Measurements from ENCODE around the gene WDR93. TPM values are rescaled to one million over a fixed set of nuclear protein-coding genes. Genes with fewer than 3 reads are reported as not detected.
"Not testable (repeated sequence)": the region's sequence is repeated elsewhere in the genome, so short reads cannot be mapped to it uniquely, and the experiment has no call there.

Gene WDR93
- total and polyA plus RNA-seq, 2 experiments from 2014 or later = 0.13 TPM; not detected in 1

DNA sequence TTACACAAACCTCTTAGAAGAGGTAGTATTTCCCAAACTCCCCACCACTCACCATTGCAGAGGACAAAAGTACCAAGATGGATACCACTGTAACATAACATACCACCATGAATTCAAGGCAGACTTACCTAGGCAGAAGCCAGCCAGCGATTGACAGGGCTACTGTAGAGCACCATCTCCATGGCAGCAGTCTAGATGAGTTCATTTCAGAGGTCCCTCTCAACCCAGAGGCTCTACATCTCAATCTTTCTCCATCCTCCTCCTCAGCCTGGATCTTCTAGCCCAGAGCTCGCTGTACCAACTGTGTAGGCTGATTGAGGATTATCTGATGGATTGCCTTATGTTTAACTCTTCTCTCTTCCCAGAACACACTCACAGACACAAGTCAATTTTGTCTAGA is 9.5 kb upstream of the WDR93 start:
- Histone ChIP-seq H3K9me2 (replicated peaks; ENCODE audit: insufficient read depth) (no peaks in the 10 kb centered on the region), H3K27me3 (no peaks in the 10 kb centered on the region), H3K4me3 (no peak overlapping the region), H2AFZ (no peak overlapping the region), H3K4me1 (ENCODE audit: insufficient read depth) (no peaks in the 10 kb centered on the region), H3K4me2 (no peak overlapping the region), H4K20me1 (ENCODE audit: insufficient read depth, poor library complexity, severe bottlenecking) (no peaks in the 10 kb centered on the region), H3K27ac (peak overlapping the region; percentile 51), H3K36me3 (replicated peaks; ENCODE audit: insufficient read depth, low read depth) (no peaks in the 10 kb centered on the region), H3K79me2 (no peaks in the 10 kb centered on the region), H3K9me3 (ENCODE audit: low read depth) (no peaks in the 10 kb centered on the region)
- no peak for DNase-seq (ENCODE audit: low spot score)
- no peak for TF ChIP-seq EZH2phosphoT487 (IDR thresholded peaks at IDR 0.05; ENCODE audit: low read depth, severe bottlenecking, unreplicated experiment)
- TF ChIP-seq EZH2 (IDR thresholded peaks at IDR 0.05; ENCODE audit: borderline replicate concordance) = no peak
- TF ChIP-seq, protein P1, sequence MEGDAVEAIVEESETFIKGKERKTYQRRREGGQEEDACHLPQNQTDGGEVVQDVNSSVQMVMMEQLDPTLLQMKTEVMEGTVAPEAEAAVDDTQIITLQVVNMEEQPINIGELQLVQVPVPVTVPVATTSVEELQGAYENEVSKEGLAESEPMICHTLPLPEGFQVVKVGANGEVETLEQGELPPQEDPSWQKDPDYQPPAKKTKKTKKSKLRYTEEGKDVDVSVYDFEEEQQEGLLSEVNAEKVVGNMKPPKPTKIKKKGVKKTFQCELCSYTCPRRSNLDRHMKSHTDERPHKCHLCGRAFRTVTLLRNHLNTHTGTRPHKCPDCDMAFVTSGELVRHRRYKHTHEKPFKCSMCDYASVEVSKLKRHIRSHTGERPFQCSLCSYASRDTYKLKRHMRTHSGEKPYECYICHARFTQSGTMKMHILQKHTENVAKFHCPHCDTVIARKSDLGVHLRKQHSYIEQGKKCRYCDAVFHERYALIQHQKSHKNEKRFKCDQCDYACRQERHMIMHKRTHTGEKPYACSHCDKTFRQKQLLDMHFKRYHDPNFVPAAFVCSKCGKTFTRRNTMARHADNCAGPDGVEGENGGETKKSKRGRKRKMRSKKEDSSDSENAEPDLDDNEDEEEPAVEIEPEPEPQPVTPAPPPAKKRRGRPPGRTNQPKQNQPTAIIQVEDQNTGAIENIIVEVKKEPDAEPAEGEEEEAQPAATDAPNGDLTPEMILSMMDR (IDR thresholded peaks at IDR 0.05; ENCODE audit: poor library complexity) = no peak
- 90% methylated on average over 2 of the region's 2 CpGs for WGBS (ENCODE audit: low lambda C conversion rate, missing lambda C conversion rate)

- TF ChIP-seq, protein P1 (IDR thresholded peaks at IDR 0.05; ENCODE audit: poor library complexity) = no peak
- no peak for TF ChIP-seq EZH2 (IDR thresholded peaks at IDR 0.05; ENCODE audit: borderline replicate concordance)
- no peak for TF ChIP-seq EZH2phosphoT487 (IDR thresholded peaks at IDR 0.05; ENCODE audit: low read depth, severe bottlenecking, unreplicated experiment)
- Histone ChIP-seq H3K9me2 (replicated peaks; ENCODE audit: insufficient read depth) (no peaks in the 10 kb centered on the region), H3K4me3 (no peak overlapping the region), H4K20me1 (ENCODE audit: insufficient read depth, poor library complexity, severe bottlenecking) (no peaks in the 10 kb centered on the region), H3K9me3 (ENCODE audit: low read depth) (no peaks in the 10 kb centered on the region), H3K4me1 (ENCODE audit: insufficient read depth) (peaks cover 7% of the 10 kb centered on the region), H3K36me3 (replicated peaks; ENCODE audit: insufficient read depth, low read depth) (no peaks in the 10 kb centered on the region), H3K4me2 (no peak overlapping the region), H3K79me2 (peaks cover 11% of the 10 kb centered on the region), H2AFZ (no peak overlapping the region), H3K27me3 (no peaks in the 10 kb centered on the region), H3K27ac (no peak overlapping the region)
- WGBS (ENCODE audit: low lambda C conversion rate, missing lambda C conversion rate) = 86% methylated on average over 2 of the region's 2 CpGs
- DNase-seq (ENCODE audit: low spot score) = no peak
These were observed 4.6 kb upstream of the WDR93 start for GRCh38 chr15:89685995-89686394.

DNA sequence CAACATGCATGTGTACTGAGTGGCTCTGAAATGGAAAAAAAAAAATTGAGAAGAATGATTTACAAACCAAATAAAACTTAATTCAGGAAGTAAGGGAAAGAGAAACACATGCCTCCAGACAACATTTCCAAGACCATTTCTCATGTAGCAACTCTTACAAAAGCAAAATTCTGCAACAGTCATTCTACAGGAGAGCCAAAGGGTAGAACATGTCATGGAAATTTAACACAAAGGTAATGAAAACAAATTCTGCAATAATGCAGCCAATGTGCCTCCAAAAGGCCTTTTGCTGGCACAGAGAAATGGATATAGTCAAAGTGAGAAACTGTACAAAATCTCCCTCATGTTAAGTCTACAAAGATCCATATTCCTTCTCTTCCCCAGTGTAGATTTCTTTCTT is 4.1 kb upstream of the WDR93 start:
- Histone ChIP-seq H3K36me3 (replicated peaks; ENCODE audit: insufficient read depth, low read depth) (no peaks in the 10 kb centered on the region), H3K4me3 (no peak overlapping the region), H3K9me3 (ENCODE audit: low read depth) (no peaks in the 10 kb centered on the region), H3K4me1 (ENCODE audit: insufficient read depth) (peaks cover 7% of the 10 kb centered on the region), H3K27me3 (no peaks in the 10 kb centered on the region), H3K27ac (no peak overlapping the region), H3K79me2 (peaks cover 11% of the 10 kb centered on the region), H3K9me2 (replicated peaks; ENCODE audit: insufficient read depth) (no peaks in the 10 kb centered on the region), H4K20me1 (ENCODE audit: insufficient read depth, poor library complexity, severe bottlenecking) (no peaks in the 10 kb centered on the region), H3K4me2 (no peak overlapping the region), H2AFZ (no peak overlapping the region)
- TF ChIP-seq EZH2phosphoT487 (IDR thresholded peaks at IDR 0.05; ENCODE audit: low read depth, severe bottlenecking, unreplicated experiment) (no peak), EZH2 (IDR thresholded peaks at IDR 0.05; ENCODE audit: borderline replicate concordance) (no peak)
- TF ChIP-seq, protein P1 (IDR thresholded peaks at IDR 0.05; ENCODE audit: poor library complexity) = no peak
- no peak for DNase-seq (ENCODE audit: low spot score)

DNA sequence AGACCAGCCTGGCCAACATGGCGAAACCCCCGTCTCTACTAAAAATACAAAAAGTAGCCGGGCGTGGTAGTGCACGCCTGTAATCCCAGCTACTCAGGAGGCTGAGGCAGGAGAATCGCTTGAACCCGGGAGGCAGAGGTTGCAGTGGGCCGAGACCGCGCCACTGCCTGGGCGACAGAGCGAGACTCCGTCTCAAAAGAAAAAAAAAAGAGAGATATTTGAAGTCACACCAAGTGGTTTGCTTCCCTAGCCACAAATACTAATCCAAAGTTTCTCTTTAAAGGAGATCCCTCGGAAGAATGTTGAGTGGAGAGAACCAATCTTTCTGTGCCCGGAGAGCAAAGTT is 708 bp upstream of the WDR93 start:
- DNase-seq (ENCODE audit: low spot score); H3K27me3 ChIP-seq; H3K4me1 ChIP-seq (ENCODE audit: insufficient read depth); H3K9me3 ChIP-seq (ENCODE audit: low read depth); H3K36me3 ChIP-seq (replicated peaks; ENCODE audit: insufficient read depth, low read depth); H4K20me1 ChIP-seq (ENCODE audit: insufficient read depth, poor library complexity, severe bottlenecking); H3K9me2 ChIP-seq (replicated peaks; ENCODE audit: insufficient read depth): not testable (repeated sequence)
- peaks cover 11% of the 10 kb centered on the region for H3K79me2 ChIP-seq
- H3K4me2 ChIP-seq = peak overlapping the region; percentile 93
- 74% methylated on average over 15 of the region's 15 CpGs for WGBS (ENCODE audit: low lambda C conversion rate, missing lambda C conversion rate)
- H3K27ac ChIP-seq = peak overlapping the region; percentile 35
- H3K4me3 ChIP-seq = peak overlapping the region; percentile 59
- H2AFZ ChIP-seq = peak overlapping the region; percentile 100
